Activated CD8-positive, alpha-beta memory T cell treated with anti-CD3 and anti-CD28 coated beads, Interleukin-2, amount 50 U/mL, for 48 hours (primary cell): ENCODE measurements around the gene MARCHF2.

ENCODE experiments used
- DNase-seq: peaks from one replicate; pipeline ENCODE4 v3.0.0-alpha.2; 2020

The MARCHF2 gene

GRCh38 chr19:8482696-8483095 lies 69.6 kb downstream of the MARCHF2 start:
- DNase-seq: no peak

GRCh38 chr19:8483165-8483564 lies 70.1 kb downstream of the MARCHF2 start:
- DNase-seq: no peak

- DNase-seq: no peak
Observed at GRCh38 chr19:8484331-8484894, 71.3 kb downstream of the MARCHF2 start.

GRCh38 chr19:8485561-8486371 lies 72.7 kb downstream of the MARCHF2 start:
- no peak for DNase-seq

- DNase-seq: no peak
Observed at GRCh38 chr19:8486661-8487136, 73.6 kb downstream of the MARCHF2 start.

- peak; percentile 74 for DNase-seq
Observed at GRCh38 chr19:8487137-8487851, 74.2 kb downstream of the MARCHF2 start.

GRCh38 chr19:8488365-8488764 lies 75.3 kb downstream of the MARCHF2 start:
- DNase-seq: no peak
